HG03159 (cell line): Measurements from ENCODE around the gene FAM83C.
A peak's percentile ranks its signal among the peaks of the same experiment; 100 is the strongest.

Experiments
- ATAC-seq: cut with Tn5 transposase; IDR thresholded peaks from one replicate; pipeline ENCODE4 v1.9.1; 2021; ENCODE audit warnings: mild to moderate bottlenecking, moderate library complexity; ENCODE audit not compliant: unreplicated experiment

The FAM83C gene

DNA sequence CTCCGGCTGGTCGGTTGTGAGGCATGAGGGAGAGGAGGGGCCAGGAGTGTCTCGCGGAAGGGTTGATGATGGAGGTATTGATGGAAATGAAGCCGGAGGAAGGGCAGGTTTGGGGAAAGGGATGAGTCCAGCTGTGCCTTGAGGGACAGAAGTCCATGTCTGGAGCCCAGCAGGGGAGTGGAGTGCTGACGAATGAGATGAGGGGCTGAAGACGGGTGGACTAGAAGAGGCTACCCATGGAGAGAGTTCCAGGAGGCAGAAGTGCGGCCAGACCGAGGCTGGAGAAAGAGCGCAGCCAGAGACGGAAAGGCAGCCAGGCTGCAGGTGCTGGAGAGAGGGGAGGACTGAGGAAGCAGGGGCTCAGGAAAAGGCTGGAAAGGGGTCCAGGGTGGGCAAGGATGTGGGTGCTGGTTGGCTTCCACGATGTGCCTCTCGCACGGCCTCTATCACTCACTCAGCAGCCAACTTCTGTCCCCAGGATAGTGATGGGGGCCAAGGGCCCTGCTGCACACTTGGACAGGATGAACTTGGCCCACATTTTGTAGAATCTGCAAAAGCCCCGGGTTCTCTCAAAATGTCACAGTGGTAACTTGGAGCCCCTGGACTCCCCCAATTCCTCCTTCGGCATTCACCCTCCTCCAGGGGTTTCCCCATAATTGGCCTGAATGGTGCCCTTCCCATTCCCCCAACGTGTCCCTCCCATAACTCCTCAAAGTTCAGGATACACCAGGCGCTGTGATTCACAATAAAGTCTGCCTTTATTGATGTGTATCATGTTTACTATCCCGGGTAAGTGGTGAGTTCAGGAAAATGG is 7.0 kb downstream of the FAM83C start:
- peak; percentile 13 for ATAC-seq

DNA sequence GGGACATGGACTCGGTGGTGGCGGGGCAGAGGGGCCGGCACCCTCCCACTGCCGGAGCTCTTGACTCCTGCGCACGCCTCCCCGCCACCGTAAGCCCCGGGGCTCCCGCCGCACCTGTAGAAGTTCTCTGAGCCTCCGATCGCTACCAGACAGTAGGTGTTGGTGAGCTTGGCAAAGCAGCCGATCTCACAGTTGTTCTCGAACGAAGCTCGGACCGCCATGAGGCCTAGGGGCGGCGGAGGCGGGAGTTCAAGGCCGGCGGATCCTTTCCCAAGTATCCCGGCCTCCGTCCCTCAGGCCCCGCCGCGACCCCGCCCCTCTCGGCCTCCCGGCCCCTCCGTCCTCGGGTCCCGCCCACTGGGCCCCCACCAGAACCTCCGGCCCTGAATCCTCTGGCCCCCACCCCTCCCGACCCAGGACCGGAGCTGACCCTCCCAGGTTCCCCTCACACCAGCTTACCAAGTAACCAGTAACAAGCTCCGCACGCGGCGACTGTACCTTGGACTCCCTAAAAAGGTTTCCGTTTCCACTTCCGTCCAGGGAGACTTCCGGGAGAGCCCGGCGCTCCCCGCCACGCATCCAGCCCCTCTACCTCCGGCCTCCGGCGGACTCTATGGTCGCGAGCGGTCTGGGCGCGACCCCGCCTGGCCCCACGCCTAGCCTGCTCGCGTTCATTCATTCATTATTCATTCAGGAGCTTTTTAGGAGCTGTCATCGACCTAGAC is 7.8 kb downstream of the FAM83C start, which contains the start of gene EIF6:
TSS of gene EIF6 (minus strand) at position 506 of the 725 bp plus-strand sequence. CDS start at position 221, 285 bp downstream.
- ATAC-seq: peak; percentile 73

GRCh38 chr20:35283441-35284266 is 8.6 kb downstream of the FAM83C start:
- ATAC-seq: peak; percentile 17

- ATAC-seq: no peak
These were observed 10.6 kb downstream of the FAM83C start for GRCh38 chr20:35281506-35282101.

DNA sequence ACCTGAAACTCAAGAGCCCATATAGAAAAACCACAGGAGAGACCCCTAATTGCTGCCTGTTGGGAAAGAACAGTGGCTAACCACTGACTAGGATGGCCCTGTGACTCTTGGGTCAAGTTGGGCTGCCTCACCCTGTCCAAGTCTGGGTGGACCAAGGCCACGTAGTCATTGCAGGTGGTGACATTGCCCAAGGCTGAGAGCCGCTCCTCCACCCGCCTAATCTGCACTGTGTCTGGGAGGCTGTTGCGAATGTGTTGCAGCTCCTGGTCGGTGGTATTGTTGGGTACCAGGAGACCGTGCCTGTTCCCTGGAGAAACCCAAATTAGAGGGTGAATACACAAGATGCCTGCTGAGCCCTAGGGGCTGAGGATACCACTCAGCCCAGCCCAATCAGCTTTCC is 11.7 kb downstream of the FAM83C start:
- no peak for ATAC-seq

DNA sequence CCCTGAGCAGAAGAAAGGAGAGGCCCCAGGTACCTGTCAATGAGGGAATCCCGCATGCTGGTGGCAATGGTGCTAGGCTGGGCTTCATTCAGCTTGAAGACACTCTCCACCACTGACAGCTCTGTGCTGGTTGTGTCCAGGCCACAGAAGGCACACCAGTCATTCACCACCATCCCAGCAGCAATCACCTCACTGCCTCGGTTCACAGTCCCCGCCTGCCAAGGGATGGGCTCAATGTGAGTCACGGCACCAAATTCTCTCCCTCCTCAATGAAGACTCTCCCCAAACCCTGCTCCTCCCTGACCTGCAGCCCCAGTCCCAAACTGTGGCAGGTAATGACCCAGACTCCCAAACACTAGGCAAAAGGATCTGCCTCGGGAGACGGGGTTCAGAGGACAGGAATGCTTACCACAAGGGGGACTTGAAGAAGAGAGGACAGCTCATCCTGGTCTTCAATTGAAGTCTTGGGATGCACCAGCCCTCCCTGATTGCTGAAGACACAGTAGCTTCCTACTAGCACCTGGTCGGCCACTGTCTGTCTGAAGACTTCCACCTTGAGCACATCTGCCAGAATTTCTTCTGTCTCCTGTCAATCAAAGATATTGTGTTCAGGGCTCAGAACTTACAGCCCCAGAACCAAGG is 12.6 kb downstream of the FAM83C start:
- ATAC-seq: no peak

- ATAC-seq: no peak
These were observed 13.2 kb downstream of the FAM83C start for GRCh38 chr20:35279040-35279439.

DNA sequence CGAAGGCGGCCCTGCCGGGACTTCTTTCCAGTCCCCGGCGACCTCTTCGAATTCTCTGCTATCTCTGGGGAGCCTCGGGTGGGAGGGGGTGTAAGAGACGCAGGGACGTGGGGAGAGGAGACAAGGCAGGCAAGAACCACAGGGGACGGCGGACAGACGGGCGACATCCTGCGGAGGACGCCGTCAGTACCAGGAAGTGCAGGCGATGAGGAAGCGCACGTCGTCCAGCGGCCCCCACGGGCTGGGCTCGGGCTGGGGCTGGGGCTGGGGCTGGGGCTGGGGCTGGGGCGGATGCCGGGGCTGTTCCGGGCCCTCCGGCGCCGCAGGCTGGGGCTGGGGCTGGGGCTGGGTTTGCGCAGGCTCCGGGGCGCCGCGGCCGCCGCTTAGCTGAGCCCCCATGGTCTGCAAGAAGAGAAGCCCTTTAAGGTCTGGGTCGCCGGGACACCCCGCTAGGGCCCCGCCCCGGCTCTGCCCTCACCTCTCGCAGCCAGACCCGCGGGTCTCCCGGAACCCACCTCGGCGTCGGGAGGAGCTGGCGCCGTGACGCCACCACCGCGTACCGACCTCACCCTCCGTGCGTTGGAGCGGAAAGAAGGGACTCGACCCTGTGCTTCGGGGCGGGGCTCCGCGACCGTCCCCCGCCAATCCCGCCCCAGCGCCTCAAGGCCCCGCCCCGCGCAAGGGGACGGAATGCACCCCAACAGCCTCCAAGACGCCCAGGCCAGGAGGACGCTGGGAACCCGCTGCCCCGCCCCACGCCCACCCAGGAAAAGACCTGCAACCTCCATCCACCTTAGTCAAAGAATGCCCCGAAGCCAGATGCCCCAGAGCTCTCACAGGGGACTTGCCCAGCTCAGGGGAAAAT is 14.5 kb downstream of the FAM83C start, which contains the start of gene MMP24OS:
TSS of gene MMP24OS (minus strand) at position 592 of the 865 bp plus-strand sequence. CDS start at position 399, 193 bp downstream.
- peak; percentile 85 for ATAC-seq

- ATAC-seq: peak; percentile 8
These were observed 15.1 kb downstream of the FAM83C start for GRCh38 chr20:35277127-35277526.

GRCh38 chr20:35276408-35276807 is 15.8 kb downstream of the FAM83C start:
- ATAC-seq: no peak

DNA sequence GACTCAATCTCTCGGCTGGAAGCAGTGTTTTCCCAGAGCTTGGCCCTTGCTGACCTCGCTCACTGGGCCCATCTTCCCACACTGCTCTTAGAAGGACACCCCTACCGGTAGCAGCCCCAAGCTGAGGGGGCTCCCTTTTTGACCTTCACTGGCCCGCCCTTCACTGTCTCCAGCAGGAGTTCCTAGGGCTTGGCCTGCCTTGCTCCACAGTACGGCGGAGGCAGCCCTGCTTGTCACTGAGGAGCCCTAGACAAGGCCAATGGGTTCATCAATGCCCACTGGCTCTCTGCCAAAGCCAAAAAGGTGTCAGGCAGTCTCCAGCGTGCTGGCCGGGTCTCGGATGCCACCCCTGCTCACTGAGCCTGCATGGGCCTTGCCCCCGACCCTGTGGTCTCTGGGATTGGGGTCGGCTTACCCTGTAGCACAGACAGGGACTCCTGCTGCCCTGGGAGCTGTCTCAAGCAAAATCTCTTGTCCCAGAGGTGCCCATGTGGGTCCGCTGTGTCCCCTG is 16.4 kb downstream of the FAM83C start:
- no peak for ATAC-seq

DNA sequence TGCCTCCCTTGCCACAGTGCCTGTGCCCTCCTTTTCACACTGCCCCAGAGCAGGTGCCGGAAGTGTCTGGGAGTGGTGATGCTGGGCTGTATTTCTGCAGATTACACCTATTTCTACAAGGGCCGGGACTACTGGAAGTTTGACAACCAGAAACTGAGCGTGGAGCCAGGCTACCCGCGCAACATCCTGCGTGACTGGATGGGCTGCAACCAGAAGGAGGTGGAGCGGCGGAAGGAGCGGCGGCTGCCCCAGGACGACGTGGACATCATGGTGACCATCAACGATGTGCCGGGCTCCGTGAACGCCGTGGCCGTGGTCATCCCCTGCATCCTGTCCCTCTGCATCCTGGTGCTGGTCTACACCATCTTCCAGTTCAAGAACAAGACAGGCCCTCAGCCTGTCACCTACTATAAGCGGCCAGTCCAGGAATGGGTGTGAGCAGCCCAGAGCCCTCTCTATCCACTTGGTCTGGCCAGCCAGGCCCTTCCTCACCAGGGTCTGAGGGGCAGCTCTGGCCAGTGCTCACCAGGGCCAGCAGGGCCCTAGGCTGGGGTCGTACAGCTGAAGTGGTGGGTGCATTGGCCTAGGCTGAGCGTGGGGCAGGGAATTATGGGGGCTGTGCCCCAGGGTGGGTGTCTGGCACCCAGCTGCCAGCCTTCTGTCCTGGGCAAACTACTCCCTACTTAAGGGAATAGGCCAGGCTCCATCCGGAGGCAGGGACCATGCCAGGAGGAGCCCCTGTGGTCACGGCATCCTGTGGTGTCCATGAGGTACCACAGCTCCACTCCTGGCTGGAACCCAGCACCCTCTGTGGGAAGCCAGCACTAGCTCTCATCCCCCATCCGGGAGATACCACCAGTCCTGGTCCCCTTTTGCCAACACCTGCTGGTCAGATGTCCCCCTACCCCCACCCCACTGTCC is 17.8 kb downstream of the FAM83C start:
- no peak for ATAC-seq

DNA sequence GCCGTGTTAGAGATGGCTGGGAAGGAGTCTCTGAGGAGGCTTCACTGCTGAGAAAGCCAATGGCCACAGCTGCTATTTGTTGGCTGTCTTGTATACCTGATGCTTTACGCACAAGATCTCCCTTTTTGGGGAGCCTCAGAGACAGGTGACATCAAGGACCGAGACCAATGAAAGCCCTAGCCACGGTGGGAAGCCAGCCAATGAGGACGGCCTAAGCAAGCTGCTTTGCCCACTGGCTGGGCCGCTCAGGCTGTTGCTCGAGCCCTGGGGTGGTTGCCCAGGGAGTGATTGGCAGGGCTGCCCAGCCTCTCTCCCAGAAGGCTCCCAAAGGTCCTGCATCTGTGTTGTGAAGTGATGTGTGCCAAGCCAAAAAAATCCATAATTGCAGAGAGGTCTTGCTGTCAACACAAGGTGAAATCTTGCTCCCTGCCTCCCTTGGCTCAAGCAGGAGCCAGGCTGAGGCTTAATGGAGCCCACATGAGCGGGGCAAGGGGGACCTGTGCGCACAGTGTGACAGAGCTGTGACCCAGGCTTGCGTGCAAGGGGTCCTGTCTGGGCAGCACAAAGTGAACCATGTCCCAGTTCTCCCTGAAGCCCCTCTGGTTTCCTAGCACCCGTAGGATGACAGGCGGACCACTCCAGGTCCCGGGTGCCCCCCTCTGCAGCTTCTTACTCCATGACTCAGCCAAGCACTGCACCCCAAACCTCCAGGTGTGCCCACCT is 18.6 kb downstream of the FAM83C start:
- ATAC-seq: no peak

GRCh38 chr20:35271904-35272303 is 20.3 kb downstream of the FAM83C start:
- ATAC-seq: no peak

- no peak for ATAC-seq
These were observed 20.9 kb downstream of the FAM83C start for GRCh38 chr20:35271073-35271882.
